Prostate gland (tissue), 1 donor: ENCODE measurements around the gene LRRC57.

Experiments
- POLR2A ChIP-seq: fragments of 450-650 bp; IDR thresholded peaks from one replicate; pipeline ENCODE4 v1.6.1; 2016; ENCODE audit warnings: antibody characterized with exemption, mild to moderate bottlenecking
- POLR2AphosphoS5 ChIP-seq: sonication (generic); formaldehyde crosslinking; IDR thresholded peaks from one replicate; pipeline ENCODE4 v1.6.1; 2017; ENCODE audit warnings: antibody characterized with exemption

DNA sequence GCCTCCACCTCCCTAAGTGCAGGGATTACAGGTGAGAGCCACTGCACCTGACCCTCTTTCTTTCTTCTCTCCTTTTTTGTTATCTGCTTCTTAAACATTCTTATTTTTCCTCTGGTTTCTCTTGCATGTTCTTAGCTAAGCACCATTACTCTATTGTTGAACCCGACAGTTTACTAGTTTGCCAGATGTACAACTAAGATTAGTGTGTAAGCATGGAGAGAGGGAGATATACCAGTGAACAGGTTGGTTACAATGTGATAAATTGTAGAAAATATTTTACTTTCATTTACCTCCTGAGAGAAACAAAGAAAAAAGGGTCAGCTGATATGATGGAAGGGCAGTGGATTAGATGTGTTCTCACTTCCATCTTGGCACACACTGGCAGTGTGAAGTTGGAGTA is 5.0 kb upstream of the LRRC57 start:
- no peak for TF ChIP-seq POLR2AphosphoS5
- TF ChIP-seq POLR2A: no peak
